ENCODE data around the gene PRDM5. TPM values are rescaled to one million over a fixed set of nuclear protein-coding genes. Genes with fewer than 3 reads are reported as not detected.

The PRDM5 gene
- total RNA-seq, 1 experiment from 2014 or later, result 5.1 TPM

- DNase-seq (ENCODE audit: low read depth, low spot score), result no peak
- Histone ChIP-seq H3K4me1 (ENCODE audit: control insufficient read depth in 1 of 2, insufficient read depth in 2 of 2, low read length in 2 of 2) (no peaks in the 10 kb centered on the region), H3K9me3 (ENCODE audit: control insufficient read depth in 1 of 2, insufficient read depth in 1 of 2, low read depth in 1 of 2, low read length in 2 of 2) (no peaks in the 10 kb centered on the region), H3K9ac (ENCODE audit: low read length) (no peak overlapping the region), H3K36me3 (ENCODE audit: control insufficient read depth in 1 of 2, insufficient read depth in 2 of 2, low read length in 2 of 2) (no peaks in the 10 kb centered on the region), H3K79me2 (ENCODE audit: insufficient read depth, low read length) (no peaks in the 10 kb centered on the region), H3K4me2 (ENCODE audit: low read length) (no peak overlapping the region), H3K27me3 (ENCODE audit: insufficient read depth, low read length) (no peaks in the 10 kb centered on the region), H3K9me2 (ENCODE audit: insufficient read depth) (no peaks in the 10 kb centered on the region; the same call in 1 of the 2 replicates), H2AFZ (ENCODE audit: low read depth, low read length, poor library complexity, severe bottlenecking) (no peak overlapping the region), H3K4me3 (replicated peaks in 1 of 2; ENCODE audit: low read depth in 1 of 2, low read length in 2 of 2) (no peak overlapping the region), H3K27ac (ENCODE audit: low read depth, low read length) (no peak overlapping the region), H4K20me1 (ENCODE audit: insufficient read depth) (no peaks in the 10 kb centered on the region)
- ChIA-PET POLR2A (no interaction called here), RAD21 (ENCODE audit: low non-redundant PET in 1 of 2, low total read pairs in 2 of 2, uncharacterized antibody in 2 of 2, unreplicated experiment in 2 of 2) (no interaction called here), CTCF (no interaction called here)
- intact Hi-C loops (cut with micrococcal nuclease), result no loop called here
- ATAC-seq, result no peak
- no peak for TF ChIP-seq CTCF (IDR thresholded peaks at IDR 0.05 in 2 of 3, conservative IDR thresholded peaks at IDR 0.05 in 1 of 3; ENCODE audit: borderline replicate concordance in 1 of 3, insufficient read depth in 1 of 3, low read depth in 2 of 3, low read length in 2 of 3)
- BruUV-seq (replicated peaks), result no TSS peak
These were observed 95.7 kb downstream of the PRDM5 start for GRCh38 chr4:120826853-120827252.

- BruUV-seq (replicated peaks), result no TSS peak
- no peaks in the 10 kb centered on the region for H3K4me1 ChIP-seq (ENCODE audit: control insufficient read depth in 1 of 2, insufficient read depth in 2 of 2, low read length in 2 of 2)
- no peak overlapping the region for H3K27ac ChIP-seq (ENCODE audit: low read depth, low read length)
- no peak overlapping the region for H2AFZ ChIP-seq (ENCODE audit: low read depth, low read length, poor library complexity, severe bottlenecking)
- H3K9me3 ChIP-seq (ENCODE audit: control insufficient read depth in 1 of 2, insufficient read depth in 1 of 2, low read depth in 1 of 2, low read length in 2 of 2), result no peaks in the 10 kb centered on the region
- no peak overlapping the region for H3K9ac ChIP-seq (ENCODE audit: low read length)
- ATAC-seq (no peak), DNase-seq (ENCODE audit: low read depth, low spot score) (no peak)
- ChIA-PET POLR2A (no interaction called here), CTCF (no interaction called here), RAD21 (ENCODE audit: low non-redundant PET in 1 of 2, low total read pairs in 2 of 2, uncharacterized antibody in 2 of 2, unreplicated experiment in 2 of 2) (no interaction called here)
- H3K9me2 ChIP-seq (ENCODE audit: insufficient read depth), result no peaks in the 10 kb centered on the region; the same call in 1 of the 2 replicates
- no peaks in the 10 kb centered on the region for H3K79me2 ChIP-seq (ENCODE audit: insufficient read depth, low read length)
- no peaks in the 10 kb centered on the region for H3K27me3 ChIP-seq (ENCODE audit: insufficient read depth, low read length)
- no peaks in the 10 kb centered on the region for H4K20me1 ChIP-seq (ENCODE audit: insufficient read depth)
- no peak overlapping the region for H3K4me2 ChIP-seq (ENCODE audit: low read length)
- H3K36me3 ChIP-seq (ENCODE audit: control insufficient read depth in 1 of 2, insufficient read depth in 2 of 2, low read length in 2 of 2), result no peaks in the 10 kb centered on the region
- intact Hi-C loops (cut with micrococcal nuclease), result no loop called here
- no peak overlapping the region for H3K4me3 ChIP-seq (replicated peaks in 1 of 2; ENCODE audit: low read depth in 1 of 2, low read length in 2 of 2)
- TF ChIP-seq SP1 (IDR thresholded peaks at IDR 0.05; ENCODE audit: low read depth), result no peak
- no peak for TF ChIP-seq CEBPB (IDR thresholded peaks at IDR 0.05; ENCODE audit: low read depth)
- no peak for TF ChIP-seq YY1 (IDR thresholded peaks at IDR 0.05; ENCODE audit: extremely low read depth, insufficient replicate concordance, low read depth, low read length)
- TF ChIP-seq POLR2AphosphoS5 (IDR thresholded peaks at IDR 0.05; ENCODE audit: low read depth, low read length), result no peak
- no peak for TF ChIP-seq CBX3 (IDR thresholded peaks at IDR 0.05; ENCODE audit: low read depth)
- TF ChIP-seq ZFX (IDR thresholded peaks at IDR 0.05), result no peak
- TF ChIP-seq FOSL1 (IDR thresholded peaks at IDR 0.05; ENCODE audit: low read depth), result no peak
- TF ChIP-seq JUND (IDR thresholded peaks at IDR 0.05), result no peak
- TF ChIP-seq TCF7L2 (IDR thresholded peaks at IDR 0.05; ENCODE audit: borderline replicate concordance, extremely low read depth, insufficient read depth, insufficient read length), result no peak
- TF ChIP-seq ELF1 (IDR thresholded peaks at IDR 0.05; ENCODE audit: borderline replicate concordance, low read depth), result no peak
- TF ChIP-seq RAD21 (IDR thresholded peaks at IDR 0.05; ENCODE audit: low read depth), result no peak
- no peak for TF ChIP-seq ATF3 (IDR thresholded peaks at IDR 0.05)
- TF ChIP-seq ZNF274 (IDR thresholded peaks at IDR 0.05; ENCODE audit: low read depth, low read length), result no peak
These were observed 96.1 kb downstream of the PRDM5 start for GRCh38 chr4:120826449-120826848.
